PC-3 (cell line): ENCODE measurements around the gene CYTH2. TPM values are rescaled to one million over a fixed set of nuclear protein-coding genes. Genes with fewer than 3 reads are reported as not detected.

Experiments
- ATAC-seq: fragments of 200-7000 bp; cut with Tn5 transposase; 2 replicates; pipeline ENCODE4 v1.9.1; 2020; ENCODE audit warnings: mild to moderate bottlenecking, moderate library complexity
- BruUV-seq: library from RNA; stranded (reverse); fragments of 400-500 nt; replicated peaks from 2 replicates; lab custom pipeline; 2021; lab: Mats Ljungman, UMichigan
- CTCF ChIA-PET: fragments of 300-600 bp; sonication (Branson Sonifier 250); formaldehyde crosslinking; loops from one replicate; lab custom pipeline; 2022; ENCODE audit warnings: antibody characterized with exemption; lab: Charles Lee
- POLR2A ChIA-PET: fragments of 300-600 bp; sonication (Branson Sonifier 250); formaldehyde crosslinking; loops from one replicate; lab custom pipeline; 2022; ENCODE audit warnings: antibody characterized with exemption; ENCODE audit not compliant: unreplicated experiment; lab: Charles Lee
- DNase-seq: peaks from one replicate; pipeline ENCODE4 v3.0.0-alpha.2; 2015
- H2AFZ ChIP-seq: fragments of 300-600 bp; sonication (generic); 2 replicates; pipeline ENCODE4 v1.6.0; 2016; ENCODE audit warnings: antibody characterized with exemption, low read length
- H3F3A ChIP-seq: fragments of 300-600 bp; sonication (generic); one replicate; pipeline ENCODE4 v1.6.0; 2017; ENCODE audit warnings: antibody characterized with exemption, low read length, control low read depth, mild to moderate bottlenecking; ENCODE audit not compliant: unreplicated experiment
- H3K27ac ChIP-seq: fragments of 300-600 bp; sonication (generic); 2 replicates; pipeline ENCODE4 v1.5.1; 2016; ENCODE audit warnings: mild to moderate bottlenecking, low read length
- H3K27me3 ChIP-seq: fragments of 300-600 bp; sonication (generic); 2 replicates; pipeline ENCODE4 v1.6.1; 2016; ENCODE audit warnings: low read length, mixed read lengths
- H3K36me3 ChIP-seq: fragments of 300-600 bp; sonication (generic); 2 replicates; pipeline ENCODE4 v1.6.1; 2016; ENCODE audit warnings: low read depth, mixed run types, low read length, mixed read lengths
- H3K4me1 ChIP-seq: fragments of 300-600 bp; sonication (generic); 2 replicates; pipeline ENCODE4 v1.5.1; 2016; ENCODE audit warnings: low read length; ENCODE audit not compliant: insufficient read depth
- H3K4me2 ChIP-seq: fragments of 300-600 bp; sonication (generic); 2 replicates; pipeline ENCODE4 v1.6.0; 2016; ENCODE audit warnings: low read length
- H3K4me3 ChIP-seq: fragments of 300-600 bp; sonication (generic); 2 replicates; pipeline ENCODE4 v1.5.1; 2016; ENCODE audit warnings: mild to moderate bottlenecking, low read length, mixed read lengths
- H3K79me2 ChIP-seq: fragments of 300-600 bp; sonication (generic); 2 replicates; pipeline ENCODE4 v1.6.1; 2017; ENCODE audit warnings: low read length, mixed read lengths
- H3K9ac ChIP-seq: fragments of 300-600 bp; sonication (generic); 2 replicates; pipeline ENCODE4 v1.6.0; 2016; ENCODE audit warnings: mild to moderate bottlenecking, low read length
- H3K9me2 ChIP-seq: fragments of 300-600 bp; sonication (generic); replicated peaks from 2 replicates; pipeline ENCODE4 v1.6.1; 2016; ENCODE audit warnings: mixed run types, low read length, mixed read lengths
- H3K9me3 ChIP-seq: fragments of 300-600 bp; sonication (generic); 2 replicates; pipeline ENCODE4 v1.6.1; 2016; ENCODE audit warnings: low read length, mixed read lengths
- H4K20me1 ChIP-seq: fragments of 300-600 bp; sonication (generic); 2 replicates; pipeline ENCODE4 v1.6.1; 2016; ENCODE audit warnings: low read length, mixed read lengths
- CTCF ChIP-seq: fragments of 300-600 bp; sonication (generic); conservative IDR thresholded peaks from 2 replicates; pipeline ENCODE4 v1.5.1; 2017; ENCODE audit warnings: antibody characterized with exemption, low read depth, mild to moderate bottlenecking, low read length
- EZH2 ChIP-seq: fragments of 300-600 bp; sonication (generic); IDR thresholded peaks from one replicate; pipeline ENCODE4 v1.6.1; 2017; ENCODE audit warnings: antibody characterized with exemption, mild to moderate bottlenecking, low read length; ENCODE audit not compliant: unreplicated experiment
- EZH2phosphoT487 ChIP-seq: fragments of 300-600 bp; sonication (generic); IDR thresholded peaks from 2 replicates; pipeline ENCODE4 v1.6.1; 2018; ENCODE audit warnings: mild to moderate bottlenecking, antibody characterized with exemption, low read length, borderline replicate concordance
- intact Hi-C: fragments of 100-400 bp; cut with micrococcal nuclease; formaldehyde crosslinking; loops from 2 replicates; pipeline ENCODE4 v1.9.0; 2023
- total RNA-seq: library from RNA; depleted of rRNA; stranded (reverse); fragments of >200 nt; gene quantifications from 2 replicates; pipeline ENCODE4 v1.2.3, GENCODE V29; 2014

Gene CYTH2
- total RNA-seq, 1 experiment from 2014 or later, result 50.5 TPM

DNA sequence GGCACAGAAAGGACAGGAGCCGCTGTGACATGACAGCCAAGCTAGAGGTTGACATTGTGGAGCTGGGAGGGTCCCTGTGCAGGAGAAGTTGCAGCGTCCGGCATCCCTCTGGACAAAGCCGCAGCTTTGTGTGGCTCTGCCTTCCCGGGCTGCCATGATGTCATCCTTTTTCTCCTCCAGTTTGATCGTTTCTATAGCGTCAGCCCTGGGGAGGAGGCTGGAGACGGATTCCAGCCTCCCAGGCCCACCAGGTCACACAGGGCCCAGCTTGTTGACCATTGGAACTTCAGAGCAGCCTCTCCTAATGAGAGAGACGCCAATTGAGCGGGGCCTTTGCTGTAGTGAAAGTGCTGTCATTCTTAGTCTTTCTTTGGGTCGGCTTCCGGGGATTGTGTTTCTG, 17.5 kb upstream of the CYTH2 start:
- peaks cover 6% of the 10 kb centered on the region for H3K4me1 ChIP-seq
- no peaks in the 10 kb centered on the region for H3K9me3 ChIP-seq
- CTCF ChIA-PET, result no interaction called here
- intact Hi-C loops, result no loop called here
- no peak overlapping the region for H3K4me2 ChIP-seq
- DNase-seq (no peak), ATAC-seq (no peak)
- no peak overlapping the region for H3K4me3 ChIP-seq
- no peak overlapping the region for H3K9ac ChIP-seq
- peaks cover 42% of the 10 kb centered on the region for H3K36me3 ChIP-seq
- H3K27me3 ChIP-seq, result no peaks in the 10 kb centered on the region
- H3K27ac ChIP-seq, result no peak overlapping the region
- peaks cover 30% of the 10 kb centered on the region for H3K79me2 ChIP-seq
- no peaks in the 10 kb centered on the region for H3K9me2 ChIP-seq
- no peak for TF ChIP-seq CTCF
- TF ChIP-seq EZH2phosphoT487, result no peak
- POLR2A ChIA-PET, result no interaction called here
- no peaks in the 10 kb centered on the region for H3F3A ChIP-seq
- no TSS peak for BruUV-seq
- no peaks in the 10 kb centered on the region for H4K20me1 ChIP-seq
- H2AFZ ChIP-seq, result no peak overlapping the region

DNA sequence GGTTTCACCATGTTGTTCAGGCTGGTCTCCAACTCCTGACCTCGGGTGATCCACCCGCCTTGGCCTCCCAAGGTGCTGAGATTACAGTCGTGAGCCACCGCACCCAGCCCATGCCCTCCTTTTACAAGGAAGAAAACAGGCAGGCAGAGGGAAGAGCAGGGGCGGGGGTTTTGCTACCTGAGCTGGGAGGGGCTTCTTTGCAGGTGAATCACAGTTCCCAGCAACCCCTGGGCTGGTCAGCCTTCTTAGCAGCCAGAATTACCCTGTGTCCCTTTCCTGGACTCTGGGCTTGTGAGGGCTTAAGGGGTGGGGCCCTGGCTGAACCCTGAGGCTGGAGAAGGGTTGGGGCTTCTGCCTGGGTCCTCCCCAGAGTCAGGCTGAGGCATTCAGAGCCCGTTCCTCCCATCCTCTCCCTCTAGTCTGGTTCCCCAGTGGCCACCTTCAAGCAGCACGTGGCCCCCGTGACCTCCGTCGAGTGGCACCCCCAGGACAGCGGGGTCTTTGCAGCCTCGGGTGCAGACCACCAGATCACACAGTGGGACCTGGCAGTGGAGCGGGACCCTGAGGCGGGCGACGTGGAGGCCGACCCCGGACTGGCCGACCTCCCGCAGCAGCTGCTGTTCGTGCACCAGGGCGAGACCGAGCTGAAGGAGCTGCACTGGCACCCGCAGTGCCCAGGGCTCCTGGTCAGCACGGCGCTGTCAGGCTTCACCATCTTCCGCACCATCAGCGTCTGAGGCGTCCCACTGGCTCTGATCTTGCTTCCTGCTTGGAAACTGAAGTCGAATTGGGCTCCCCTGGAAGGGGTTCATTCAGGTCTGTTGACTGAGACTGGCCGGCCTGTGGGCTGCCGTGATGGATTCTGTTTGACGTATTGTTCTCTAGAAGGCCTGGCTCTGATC, 16.6 kb upstream of the CYTH2 start:
- Histone ChIP-seq H2AFZ (no peak overlapping the region), H3K4me2 (no peak overlapping the region), H3K9me3 (no peaks in the 10 kb centered on the region), H3K4me1 (peaks cover 3% of the 10 kb centered on the region; the same call in 1 of the 2 replicates), H3K27ac (no peak overlapping the region), H3K9ac (no peak overlapping the region), H3F3A (no peaks in the 10 kb centered on the region), H3K79me2 (peaks cover 23% of the 10 kb centered on the region), H4K20me1 (no peaks in the 10 kb centered on the region), H3K4me3 (no peak overlapping the region), H3K36me3 (peaks cover 38% of the 10 kb centered on the region), H3K9me2 (no peaks in the 10 kb centered on the region), H3K27me3 (no peaks in the 10 kb centered on the region)
- ATAC-seq (peak; percentile 15; the same call in 1 of the 2 replicates), DNase-seq (peak; percentile 24)
- intact Hi-C loops, result no loop called here
- CTCF ChIA-PET, result no interaction called here
- no TSS peak for BruUV-seq
- TF ChIP-seq EZH2, result no peak
- TF ChIP-seq EZH2phosphoT487, result no peak
- TF ChIP-seq CTCF, result no peak
- POLR2A ChIA-PET, result no interaction called here

- Histone ChIP-seq H3K79me2 (peaks cover 9% of the 10 kb centered on the region; the same call in 1 of the 2 replicates), H3K9ac (no peak overlapping the region), H3K27me3 (no peaks in the 10 kb centered on the region), H3K4me3 (no peak overlapping the region), H3K4me1 (no peaks in the 10 kb centered on the region), H3K9me2 (no peaks in the 10 kb centered on the region), H2AFZ (no peak overlapping the region), H3F3A (no peaks in the 10 kb centered on the region), H3K36me3 (peaks cover 25% of the 10 kb centered on the region), H4K20me1 (no peaks in the 10 kb centered on the region), H3K4me2 (no peak overlapping the region), H3K9me3 (no peaks in the 10 kb centered on the region), H3K27ac (no peak overlapping the region)
- no peak for DNase-seq
- BruUV-seq, result no TSS peak
- ATAC-seq, result no peak
- intact Hi-C loops, result no loop called here
- TF ChIP-seq EZH2 (no peak), CTCF (no peak), EZH2phosphoT487 (no peak)
- POLR2A ChIA-PET, result no interaction called here
- CTCF ChIA-PET, result no interaction called here
Measured at GRCh38 chr19:48454150-48454730, 14.9 kb upstream of the CYTH2 start.
